CD4-positive, alpha-beta T cell (primary cell): ENCODE measurements around the gene HMCN1. TPM values are rescaled to one million over a fixed set of nuclear protein-coding genes. Genes with fewer than 3 reads are reported as not detected.

Source experiments
- ATAC-seq: fragments of 200-7000 bp; cut with Tn5 transposase; one replicate; pipeline ENCODE4 v1.10.0; 2022; ENCODE audit warnings: mild to moderate bottlenecking; ENCODE audit not compliant: poor library complexity
- CTCF ChIA-PET: fragments of 350-600 bp; sonication (Branson Sonifier 250); formaldehyde crosslinking; loops from one replicate; lab custom pipeline; 2021; ENCODE audit warnings: antibody characterized with exemption, inconsistent platforms; lab: Charles Lee
- POLR2A ChIA-PET: fragments of 350-600 bp; sonication (Branson Sonifier 250); formaldehyde crosslinking; loops from one replicate; lab custom pipeline; 2021; ENCODE audit warnings: antibody characterized with exemption, inconsistent platforms; lab: Charles Lee
- DNase-seq, 14 experiments: peaks; one replicate each; pipeline ENCODE4 v3.0.0-alpha.2; 2013 to 2020; ENCODE audit warnings: mixed read lengths in 2 of 14
- H3K27ac ChIP-seq, 2 donors: one replicate each; pipeline versions ENCODE4 v1.5.1 to v1.7.0; 2013; ENCODE audit warnings: low read length in 2 of 2, low read depth in 1 of 2, mild to moderate bottlenecking in 1 of 2
- H3K27me3 ChIP-seq, 2 experiments: 1 replicate in 1 of 2; 2 replicates in 1 of 2; pipeline versions ENCODE4 v1.6.1 to v1.7.0; 2013; ENCODE audit warnings: low read length in 2 of 2, control low read depth in 1 of 2, mild to moderate bottlenecking in 1 of 2, moderate library complexity in 1 of 2; ENCODE audit not compliant: insufficient read depth in 2 of 2, control insufficient read depth in 1 of 2
- H3K36me3 ChIP-seq: one replicate; pipeline ENCODE4 v1.6.1; 2013; ENCODE audit warnings: low read length, control low read depth; ENCODE audit not compliant: insufficient read depth
- H3K4me1 ChIP-seq: one replicate; pipeline ENCODE4 v1.6.1; 2013; ENCODE audit warnings: low read length, control low read depth; ENCODE audit not compliant: insufficient read depth
- H3K4me3 ChIP-seq: one replicate; pipeline ENCODE4 v1.5.1; 2013; ENCODE audit warnings: mild to moderate bottlenecking, low read length, moderate library complexity
- H3K9me3 ChIP-seq, 2 experiments: 1 replicate in 1 of 2; 2 replicates in 1 of 2; pipeline versions ENCODE4 v1.6.1 to v1.7.0; 2013; ENCODE audit warnings: low read length in 2 of 2, mild to moderate bottlenecking in 2 of 2, control low read depth in 1 of 2, moderate library complexity in 1 of 2; ENCODE audit not compliant: control insufficient read depth in 1 of 2, insufficient read depth in 1 of 2
- H3K27ac Mint-ChIP-seq: one replicate; pipeline ENCODE4 v1.8.0; 2020; ENCODE audit warnings: mixed read lengths
- H3K27me3 Mint-ChIP-seq: one replicate; pipeline ENCODE4 v1.8.0; 2021; ENCODE audit warnings: mixed read lengths
- H3K36me3 Mint-ChIP-seq: one replicate; pipeline ENCODE4 v1.8.0; 2021; ENCODE audit warnings: low read depth, mixed read lengths
- H3K4me1 Mint-ChIP-seq: one replicate; pipeline ENCODE4 v1.8.0; 2021; ENCODE audit warnings: low read depth, mixed read lengths
- H3K4me3 Mint-ChIP-seq: one replicate; pipeline ENCODE4 v1.8.0; 2020; ENCODE audit warnings: mild to moderate bottlenecking, mixed read lengths
- H3K9me3 Mint-ChIP-seq: one replicate; pipeline ENCODE4 v1.8.0; 2020; ENCODE audit warnings: mixed read lengths
- intact Hi-C, 2 experiments: fragments of 100-400 bp; cut with DNase I in 1 of 2; cut with micrococcal nuclease in 1 of 2; formaldehyde crosslinking; loops; one replicate each; pipeline versions ENCODE4 v1.15.1 to v1.9.0; 2023 to 2025; cut with DNase I, micrococcal nuclease
- total RNA-seq, 174 experiments: library from RNA in 2 of 174; stranded (reverse) in 2 of 174; gene quantifications; one replicate each; pipeline ENCODE4 v1.2.3 and lab custom pipeline; 2021 to 2026
- TF ChIP-seq, protein P1 (sequence below): fragments of 200-600 bp; IDR thresholded peaks from one replicate; pipeline ENCODE4 v1.8.0; 2022; ENCODE audit warnings: antibody characterized with exemption, mild to moderate bottlenecking

The HMCN1 gene
- total RNA-seq, 2 experiments from 2014 or later, result 0.14 TPM

- Histone ChIP-seq H3K9me3 (no peaks in the 10 kb centered on the region), H3K4me3 (no peak overlapping the region), H3K27ac (no peak overlapping the region), H3K4me1 (peaks cover 12% of the 10 kb centered on the region), H3K27me3 (peaks cover 0 to 7% of the 10 kb centered on the region in 2 experiments), H3K36me3 (no peaks in the 10 kb centered on the region)
- ChIA-PET CTCF (interaction anchor here (0.7 to 3.0 kb wide), 2 partner anchors 379 to 458 kb away, joined by 3 to 9 read pairs; partner anchors contain the start of gene IVNS1ABP), POLR2A (interaction anchor here (4.3 kb wide), 1 partner anchor 379 kb away, joined by 32 read pairs; the partner anchor contains the start of gene IVNS1ABP)
- H3K4me3 Mint-ChIP-seq, result no peak overlapping the region
- ATAC-seq (no peak), DNase-seq (no peak)
- no peaks in the 10 kb centered on the region for H3K36me3 Mint-ChIP-seq
- H3K9me3 Mint-ChIP-seq, result no peaks in the 10 kb centered on the region
- H3K4me1 Mint-ChIP-seq, result peaks cover 24% of the 10 kb centered on the region
- TF ChIP-seq, protein P1, sequence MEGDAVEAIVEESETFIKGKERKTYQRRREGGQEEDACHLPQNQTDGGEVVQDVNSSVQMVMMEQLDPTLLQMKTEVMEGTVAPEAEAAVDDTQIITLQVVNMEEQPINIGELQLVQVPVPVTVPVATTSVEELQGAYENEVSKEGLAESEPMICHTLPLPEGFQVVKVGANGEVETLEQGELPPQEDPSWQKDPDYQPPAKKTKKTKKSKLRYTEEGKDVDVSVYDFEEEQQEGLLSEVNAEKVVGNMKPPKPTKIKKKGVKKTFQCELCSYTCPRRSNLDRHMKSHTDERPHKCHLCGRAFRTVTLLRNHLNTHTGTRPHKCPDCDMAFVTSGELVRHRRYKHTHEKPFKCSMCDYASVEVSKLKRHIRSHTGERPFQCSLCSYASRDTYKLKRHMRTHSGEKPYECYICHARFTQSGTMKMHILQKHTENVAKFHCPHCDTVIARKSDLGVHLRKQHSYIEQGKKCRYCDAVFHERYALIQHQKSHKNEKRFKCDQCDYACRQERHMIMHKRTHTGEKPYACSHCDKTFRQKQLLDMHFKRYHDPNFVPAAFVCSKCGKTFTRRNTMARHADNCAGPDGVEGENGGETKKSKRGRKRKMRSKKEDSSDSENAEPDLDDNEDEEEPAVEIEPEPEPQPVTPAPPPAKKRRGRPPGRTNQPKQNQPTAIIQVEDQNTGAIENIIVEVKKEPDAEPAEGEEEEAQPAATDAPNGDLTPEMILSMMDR, result no peak
- intact Hi-C loops, result loop anchor here in 1 of 2 experiments (5.0 kb wide), 1 partner anchor 889 kb away; no protein-coding TSS in a partner anchor
- peaks cover 14% of the 10 kb centered on the region for H3K27me3 Mint-ChIP-seq
- H3K27ac Mint-ChIP-seq, result no peak overlapping the region
Measured at GRCh38 chr1:185696422-185697150, 37.6 kb upstream of the HMCN1 start.

GRCh38 chr1:185699874-185700273 is 34.3 kb upstream of the HMCN1 start:
- no peaks in the 10 kb centered on the region for H3K9me3 ChIP-seq
- POLR2A ChIA-PET, result no interaction called here
- peaks cover under 1 to 7% of the 10 kb centered on the region in 2 experiments for H3K27me3 ChIP-seq
- peaks cover 11% of the 10 kb centered on the region for H3K4me1 Mint-ChIP-seq
- H3K4me3 Mint-ChIP-seq, result no peak overlapping the region
- intact Hi-C loops, result loop anchor here in 1 of 2 experiments (5.0 kb wide), 1 partner anchor 893 kb away; no protein-coding TSS in a partner anchor
- CTCF ChIA-PET, result no interaction called here
- no peaks in the 10 kb centered on the region for H3K36me3 ChIP-seq
- H3K9me3 Mint-ChIP-seq, result no peaks in the 10 kb centered on the region
- TF ChIP-seq, protein P1, result no peak
- no peak overlapping the region for H3K27ac Mint-ChIP-seq
- ATAC-seq (no peak), DNase-seq (no peak)
- peaks cover 6% of the 10 kb centered on the region for H3K4me1 ChIP-seq
- H3K27ac ChIP-seq, result no peak overlapping the region
- no peak overlapping the region for H3K4me3 ChIP-seq
- H3K36me3 Mint-ChIP-seq, result no peaks in the 10 kb centered on the region
- peaks cover 14% of the 10 kb centered on the region for H3K27me3 Mint-ChIP-seq

DNA sequence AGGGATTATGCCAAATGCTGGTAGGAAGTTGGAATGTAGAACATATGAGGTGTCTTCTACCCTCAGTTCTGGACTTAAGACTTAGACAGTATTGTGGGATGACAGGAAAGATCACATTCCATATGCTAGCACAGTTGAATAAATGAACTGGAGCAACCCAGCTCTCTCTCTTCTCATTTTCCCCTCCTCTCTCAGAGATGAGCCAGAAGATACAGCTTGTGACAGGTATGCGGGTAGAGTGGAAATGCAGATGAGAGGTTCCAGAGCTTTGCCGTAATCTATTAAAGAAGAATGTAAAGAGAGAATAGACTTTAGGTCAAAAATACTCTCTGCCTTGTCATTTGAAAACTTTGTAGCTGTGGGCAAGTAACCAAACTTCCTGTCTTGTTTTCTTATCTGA is 32.5 kb upstream of the HMCN1 start:
- no peak for DNase-seq
- no peak overlapping the region for H3K27ac Mint-ChIP-seq
- no peak overlapping the region for H3K4me3 ChIP-seq
- no peaks in the 10 kb centered on the region for H3K9me3 ChIP-seq
- intact Hi-C loops, result no loop called here
- peaks cover 6% of the 10 kb centered on the region for H3K4me1 ChIP-seq
- no peaks in the 10 kb centered on the region for H3K36me3 ChIP-seq
- no peak overlapping the region for H3K4me3 Mint-ChIP-seq
- H3K4me1 Mint-ChIP-seq, result peaks cover 5% of the 10 kb centered on the region
- CTCF ChIA-PET, result interaction anchor here (1.1 kb wide), 1 partner anchor 463 kb away, joined by 4 read pairs; no protein-coding TSS in a partner anchor
- H3K27me3 ChIP-seq, result peaks cover 4 to 7% of the 10 kb centered on the region in 2 experiments
- no peaks in the 10 kb centered on the region for H3K9me3 Mint-ChIP-seq
- no peak for ATAC-seq
- no peaks in the 10 kb centered on the region for H3K36me3 Mint-ChIP-seq
- peaks cover 27% of the 10 kb centered on the region for H3K27me3 Mint-ChIP-seq
- POLR2A ChIA-PET, result interaction anchor here (1.5 kb wide), 1 partner anchor 384 kb away, joined by 3 read pairs; the partner anchor contains the start of gene IVNS1ABP
- TF ChIP-seq, protein P1, result no peak
- no peak overlapping the region for H3K27ac ChIP-seq
